Measurements from ENCODE around the gene AHCYL2.
"Not testable (repeated sequence)": the region's sequence is repeated elsewhere in the genome, so short reads cannot be mapped to it uniquely, and the experiment has no call there.

The AHCYL2 gene

DNA sequence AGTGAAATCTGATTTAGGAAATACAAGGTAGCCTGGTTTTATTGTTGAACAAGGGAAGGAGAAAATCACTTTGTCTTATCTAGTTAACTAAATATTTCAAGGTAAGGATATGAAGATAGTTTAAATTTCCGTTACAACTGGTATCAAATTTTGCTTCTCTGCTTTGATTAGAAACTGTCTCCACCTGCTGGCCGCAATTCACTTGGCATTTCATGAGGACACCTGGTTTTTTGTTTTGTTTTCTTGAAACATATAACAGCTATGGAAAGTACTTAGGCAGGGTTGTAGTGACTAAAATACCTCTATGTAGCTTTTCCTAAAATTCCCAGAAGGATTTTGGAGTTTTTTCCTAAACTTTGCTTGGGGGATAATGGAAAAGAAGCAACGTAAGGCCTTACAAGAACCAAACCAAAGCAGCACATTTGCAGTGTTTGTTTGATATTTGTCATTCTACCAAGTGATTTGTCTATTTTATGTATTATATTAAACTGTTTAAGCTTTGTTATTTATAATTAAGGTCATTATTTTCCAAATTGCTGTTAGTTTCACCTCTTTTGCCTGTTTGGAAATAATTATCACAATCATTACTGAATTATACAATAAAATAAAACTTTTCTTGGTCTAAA lies 73.6 kb downstream of the AHCYL2 start:
- peak; percentile 33 for DNase-seq

DNA sequence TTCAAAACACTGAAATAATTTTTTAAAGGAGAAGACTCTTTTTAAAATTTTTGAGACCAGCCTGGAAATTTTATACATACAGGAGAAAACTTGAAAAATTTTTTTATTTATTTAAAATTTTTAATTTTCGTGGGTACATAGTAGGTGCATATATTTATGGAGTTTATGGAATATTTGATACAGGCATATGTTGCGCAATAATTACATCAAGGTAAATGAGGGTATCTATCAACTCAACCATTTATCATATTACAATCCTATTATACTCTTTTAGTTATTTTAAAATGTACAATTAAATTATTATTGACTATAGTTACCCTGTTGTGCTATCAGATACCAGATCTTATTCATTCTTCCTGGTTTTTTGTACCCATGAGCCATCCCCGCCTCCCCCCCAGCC lies 75.1 kb downstream of the AHCYL2 start:
- no peak for DNase-seq

DNA sequence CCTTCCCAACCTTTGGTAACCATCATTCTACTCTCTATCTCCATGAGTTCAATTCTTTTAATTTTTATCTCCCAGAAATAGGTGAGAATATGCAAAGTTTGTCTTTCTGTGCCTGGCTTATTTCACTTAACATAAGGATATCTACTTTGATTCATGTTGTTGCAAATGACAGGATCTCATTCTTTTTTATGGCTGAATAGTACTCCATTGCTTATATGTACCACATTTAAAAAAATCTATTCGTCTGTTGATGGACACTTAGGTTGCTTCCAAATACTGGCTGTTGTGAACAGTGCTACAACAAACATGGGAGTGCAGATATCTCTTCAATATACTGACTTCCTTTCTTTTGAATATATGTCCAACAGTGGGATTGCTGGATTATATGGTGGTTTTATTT lies 75.5 kb downstream of the AHCYL2 start:
- DNase-seq, result not testable (repeated sequence)

DNA sequence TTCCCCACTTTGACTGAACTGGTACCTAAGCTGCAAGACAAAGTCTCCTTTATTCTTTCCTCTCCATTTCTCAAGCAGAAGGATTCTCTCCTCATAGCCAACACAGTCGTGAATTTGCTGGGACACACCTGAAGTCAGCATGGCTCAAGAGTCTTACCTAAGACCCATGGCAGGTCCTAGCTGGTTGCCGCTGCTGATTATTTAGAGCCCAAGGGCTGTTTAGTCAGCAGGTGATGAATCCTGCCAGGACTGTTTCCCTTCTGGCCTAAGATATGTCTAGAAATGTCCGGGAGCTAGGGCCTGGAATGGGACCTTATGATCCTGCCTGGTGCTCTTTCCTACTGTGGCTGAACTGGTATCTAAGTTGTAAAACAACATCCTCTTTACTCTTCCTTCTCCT lies 82.8 kb downstream of the AHCYL2 start:
- no peak for DNase-seq

DNA sequence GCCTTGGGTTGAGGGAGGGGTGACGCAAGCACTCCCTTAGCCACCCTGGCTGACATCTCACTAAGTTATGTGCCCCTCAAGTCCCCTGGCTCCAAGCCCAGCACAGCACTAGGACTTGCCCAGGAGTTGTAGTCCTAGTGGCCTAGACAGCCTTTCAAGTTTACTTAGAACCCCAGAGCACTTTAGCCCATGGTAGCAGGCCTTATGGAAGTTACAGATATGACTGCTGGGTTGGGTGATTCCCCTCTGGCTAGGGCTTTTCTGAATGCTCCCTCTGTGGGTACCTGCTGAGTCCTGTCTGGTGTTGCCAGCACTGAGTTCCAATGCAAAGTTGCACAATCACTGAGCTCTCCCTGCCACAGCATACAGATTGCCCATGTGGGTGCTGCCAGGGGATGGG lies 83.2 kb downstream of the AHCYL2 start:
- no peak for DNase-seq

DNA sequence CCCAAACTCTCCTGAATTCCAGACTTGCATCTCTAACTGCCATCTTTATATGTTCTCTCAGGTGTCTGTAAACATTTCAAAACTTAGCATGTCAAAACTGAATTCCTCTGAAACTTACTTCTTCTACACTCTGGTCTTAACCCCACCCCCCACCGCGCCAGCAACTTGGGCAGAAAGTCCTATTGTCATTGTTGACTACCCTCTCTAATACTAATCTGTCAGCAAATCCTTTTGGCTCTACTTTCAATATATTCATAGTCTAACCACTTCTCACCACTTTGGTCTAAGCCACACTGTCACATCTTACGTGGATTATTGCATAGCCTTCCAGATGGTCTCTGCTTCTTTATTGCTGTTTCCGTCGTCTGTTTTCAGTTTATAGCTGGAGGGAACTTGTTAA lies 86.6 kb downstream of the AHCYL2 start:
- no peak for DNase-seq

DNA sequence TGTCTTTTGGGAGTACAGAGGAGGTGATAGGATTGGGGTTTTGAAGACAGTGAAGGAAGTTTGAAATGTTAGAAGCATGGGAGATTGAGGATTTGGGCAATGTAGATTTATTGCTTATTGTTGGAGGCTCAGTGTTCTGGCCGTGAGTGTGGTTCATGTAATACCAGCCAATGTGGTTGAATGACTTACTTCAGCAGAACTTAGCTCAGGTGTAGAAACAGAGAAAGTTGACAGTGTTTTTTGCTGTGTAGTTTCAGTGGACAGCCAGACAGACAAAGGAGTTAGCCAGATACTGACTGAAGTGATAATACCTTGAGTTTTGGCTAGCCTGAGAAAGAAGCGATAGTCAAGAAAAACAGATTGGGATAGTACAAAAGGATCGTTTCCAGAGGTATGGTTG lies 88.5 kb downstream of the AHCYL2 start:
- no peak for DNase-seq

DNA sequence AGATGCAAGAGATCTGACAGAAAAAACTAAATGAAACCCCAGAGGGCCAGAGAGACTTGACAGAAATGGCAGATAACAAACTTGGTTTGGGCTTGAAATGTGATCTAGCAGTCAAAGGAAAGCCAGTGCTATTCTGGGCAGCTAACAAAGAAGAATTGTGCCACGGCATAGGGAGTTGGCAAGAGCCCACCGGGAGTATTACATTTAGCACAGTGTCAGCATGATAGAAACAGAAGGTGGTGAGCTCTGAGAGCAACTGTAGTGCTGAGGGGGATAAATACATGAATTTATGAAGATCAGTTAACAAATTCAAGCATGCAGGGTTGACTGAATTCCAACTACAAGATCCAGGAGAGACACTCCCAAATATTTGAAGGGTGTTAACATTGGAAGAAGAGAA lies 91.1 kb downstream of the AHCYL2 start:
- DNase-seq, result no peak

DNA sequence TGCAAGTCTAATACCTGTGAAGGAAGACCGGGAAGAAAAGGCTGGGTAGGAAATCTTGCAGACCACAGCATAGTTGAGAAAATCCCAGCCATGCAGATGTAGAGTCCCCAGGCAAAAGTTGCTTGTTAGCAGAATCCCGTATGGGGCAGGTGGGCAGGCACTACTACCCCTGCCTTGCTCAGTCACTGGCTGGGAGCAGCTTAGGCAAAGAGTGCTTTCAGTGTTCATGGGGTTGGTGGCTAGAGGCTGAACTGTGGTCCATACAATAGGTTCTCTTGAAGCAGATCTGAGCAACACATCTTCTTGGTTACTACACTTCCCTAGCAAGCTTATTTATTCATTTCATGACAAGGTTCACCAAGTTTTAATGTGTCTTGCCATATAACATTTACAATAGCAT lies 92.6 kb downstream of the AHCYL2 start:
- no peak for DNase-seq

DNA sequence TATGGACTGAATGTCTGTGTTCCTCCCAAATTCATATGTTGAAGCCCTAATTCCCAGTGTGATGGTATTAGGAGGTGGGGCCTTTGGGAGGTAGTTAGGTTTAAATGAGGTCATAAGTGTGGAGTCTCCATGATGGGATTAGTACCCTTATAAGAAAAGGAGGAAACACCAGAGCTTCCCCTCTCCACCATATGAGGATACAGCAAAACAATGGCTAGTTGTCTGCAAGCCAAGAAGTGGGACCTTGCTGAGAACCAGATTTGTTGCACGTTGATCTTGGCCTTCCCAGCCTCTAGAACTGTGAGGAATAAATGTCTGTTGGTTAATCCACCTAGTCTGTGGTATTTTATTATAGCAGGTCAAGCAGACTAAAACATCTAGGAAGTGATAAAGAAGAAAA lies 102.2 kb downstream of the AHCYL2 start:
- no peak for DNase-seq

DNA sequence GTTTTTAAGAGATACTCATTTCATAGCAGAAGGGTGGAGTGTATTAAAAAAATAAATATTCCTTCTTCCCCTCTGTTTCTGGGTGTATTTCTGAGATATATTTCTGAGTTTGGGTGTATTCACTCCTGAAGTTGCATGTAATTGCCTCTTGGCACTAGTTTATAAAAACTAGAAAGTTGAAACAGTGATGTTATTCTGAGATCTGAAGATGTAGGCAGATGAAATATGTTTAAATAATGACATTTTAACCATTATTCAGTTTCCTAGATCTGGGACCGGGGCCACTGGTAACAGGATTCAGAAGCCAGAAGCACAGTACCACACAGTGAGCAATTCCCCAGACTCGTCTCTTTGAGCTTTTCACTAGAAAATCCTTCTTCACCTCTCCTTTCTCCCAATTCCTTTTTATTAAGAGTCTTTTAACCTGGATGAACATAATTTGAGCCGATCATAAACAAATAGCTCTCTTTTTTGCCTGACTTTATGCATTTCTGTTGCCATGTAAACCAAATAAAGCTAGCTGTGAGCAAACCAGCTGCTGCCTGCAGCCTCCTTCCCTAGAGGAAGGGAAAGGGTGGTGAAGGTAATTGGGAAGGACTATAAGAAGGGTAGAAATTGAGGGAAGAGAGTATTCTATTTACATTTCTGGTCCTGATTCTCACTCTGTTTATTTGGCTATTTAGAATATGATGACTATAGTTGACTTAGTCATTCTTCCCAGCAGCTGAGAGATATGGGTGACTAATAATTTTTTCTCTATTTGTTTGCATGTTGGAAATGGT lies 107.6 kb downstream of the AHCYL2 start:
- no peak for DNase-seq

DNA sequence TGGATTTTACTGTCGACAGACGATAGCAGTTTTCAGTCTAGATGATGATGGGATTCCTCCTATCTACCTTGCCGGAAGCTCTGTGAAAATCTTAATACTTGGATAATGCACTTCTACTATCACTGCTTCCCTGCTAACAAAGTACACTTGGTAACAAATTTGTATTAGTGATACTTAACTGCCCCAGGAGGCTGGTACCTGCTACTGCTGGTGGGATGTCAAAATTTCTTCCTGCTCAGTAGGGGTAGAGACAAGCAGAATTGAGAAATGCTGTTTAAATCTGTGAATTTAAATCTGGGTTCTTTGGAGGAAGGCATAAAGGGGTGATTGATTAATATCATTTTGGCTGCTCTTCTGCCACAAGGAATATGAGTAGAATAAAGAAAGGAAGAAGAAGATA lies 109.6 kb downstream of the AHCYL2 start:
- no peak for DNase-seq

DNA sequence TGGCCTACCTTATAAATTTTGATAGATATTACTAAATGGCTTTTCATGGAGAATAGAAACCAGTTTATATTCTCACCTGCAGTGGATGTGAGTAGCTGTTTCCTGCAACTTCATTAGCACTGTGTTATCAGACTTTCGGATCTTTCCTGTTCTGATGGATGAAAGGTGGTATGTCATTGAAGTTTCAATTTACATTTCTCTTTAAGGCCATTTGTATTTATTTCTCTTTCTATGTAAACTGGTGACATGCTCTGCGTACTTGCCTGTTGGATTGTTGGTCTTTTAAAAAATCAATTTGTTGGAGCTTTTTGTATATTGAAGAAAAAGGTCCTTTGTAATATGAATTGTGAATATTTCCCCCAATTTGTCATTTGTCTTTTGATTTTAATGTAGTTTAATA lies 113.6 kb downstream of the AHCYL2 start:
- DNase-seq, result no peak

DNA sequence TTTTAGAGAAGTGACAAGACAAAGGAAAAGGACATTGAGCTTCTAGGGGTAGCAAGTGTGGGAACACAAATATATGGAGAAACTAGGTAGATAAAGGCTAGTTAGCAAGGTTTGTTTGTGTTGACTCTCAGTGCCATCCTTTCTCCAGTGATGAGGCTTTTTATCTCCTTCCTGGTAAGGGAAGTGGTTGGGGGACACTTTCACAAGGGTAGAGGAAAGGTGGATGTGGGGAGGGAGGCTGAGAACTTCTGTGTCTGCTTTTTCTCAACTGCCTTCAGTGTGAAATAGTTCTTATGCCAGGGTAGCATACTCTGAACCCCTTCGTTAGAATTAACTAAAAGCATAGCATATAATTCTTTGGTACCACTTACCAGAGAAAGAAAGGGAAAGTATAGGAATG lies 116.4 kb downstream of the AHCYL2 start:
- DNase-seq, result no peak

DNA sequence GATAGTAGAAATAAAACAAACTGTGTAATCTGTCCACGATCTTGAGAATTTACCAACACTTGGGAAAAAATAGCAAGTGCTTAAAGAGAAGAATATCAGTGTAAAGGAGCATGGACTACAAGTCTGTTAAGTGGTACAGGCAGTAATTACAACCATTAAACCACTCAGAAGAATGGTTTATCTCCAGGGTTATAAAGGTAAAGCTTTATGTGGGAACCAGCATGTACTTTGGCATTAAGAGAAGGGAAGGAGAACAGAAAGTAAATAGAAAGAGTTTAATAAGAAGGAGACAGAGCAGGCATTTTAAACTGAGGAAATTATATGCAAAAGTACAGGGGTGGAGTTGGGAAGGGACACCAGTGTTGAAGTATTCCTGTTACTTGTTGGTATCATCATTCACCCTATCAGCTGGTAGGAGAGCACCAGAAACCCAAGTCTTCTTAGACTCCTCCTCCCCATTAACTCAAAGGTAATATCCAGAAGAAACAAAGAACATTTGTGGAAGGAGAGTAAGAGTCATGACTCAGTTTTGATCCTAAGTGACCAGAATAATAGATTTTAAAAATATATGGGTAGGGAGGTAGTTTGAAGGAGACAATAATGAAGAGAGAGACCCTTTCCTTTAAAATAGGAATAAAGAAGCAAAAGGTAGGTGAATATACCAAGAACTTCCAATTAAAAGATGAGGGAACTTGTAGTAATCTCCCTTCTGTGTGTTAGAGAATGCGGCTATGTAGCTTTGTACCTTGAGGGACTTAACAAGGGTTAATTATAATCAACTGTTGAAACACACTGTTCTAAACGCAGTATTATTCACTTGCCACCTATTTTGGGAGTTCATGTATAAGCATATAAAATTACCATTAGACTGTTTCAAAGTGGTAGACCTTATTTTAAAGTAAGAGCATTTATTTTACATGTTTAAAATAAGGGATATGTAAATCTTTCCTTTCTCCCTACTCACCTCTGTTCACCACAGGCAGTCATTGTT lies 117.3 kb downstream of the AHCYL2 start:
- DNase-seq, result no peak

DNA sequence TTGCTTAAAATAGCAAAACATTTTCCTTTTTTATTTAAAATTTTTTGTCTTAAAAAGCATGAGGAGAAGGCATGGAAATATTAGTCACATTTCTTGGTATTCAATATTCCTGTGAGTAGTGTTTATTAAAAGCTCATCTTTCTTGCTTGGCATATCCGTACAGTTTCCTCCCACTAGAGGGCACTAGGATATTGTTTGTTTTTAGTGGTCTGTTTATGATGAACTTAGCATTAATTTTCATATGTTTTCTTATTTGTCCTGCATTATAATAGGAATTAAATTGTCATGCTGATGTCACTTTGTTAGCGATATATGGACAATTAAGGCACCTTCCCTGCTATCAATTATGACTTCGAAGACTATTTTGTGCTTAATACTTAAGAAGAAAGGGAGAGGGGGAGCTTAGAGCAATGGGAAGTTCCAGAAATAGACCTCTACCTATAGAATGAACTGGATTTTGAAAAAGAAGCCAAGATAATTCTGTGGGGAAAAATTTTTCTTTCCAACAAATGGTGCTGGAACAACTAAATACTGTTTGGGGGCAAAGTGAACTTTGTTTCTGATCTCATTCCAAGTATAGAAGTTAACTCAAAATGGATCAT lies 118.4 kb downstream of the AHCYL2 start:
- peak; percentile 34 for DNase-seq

DNA sequence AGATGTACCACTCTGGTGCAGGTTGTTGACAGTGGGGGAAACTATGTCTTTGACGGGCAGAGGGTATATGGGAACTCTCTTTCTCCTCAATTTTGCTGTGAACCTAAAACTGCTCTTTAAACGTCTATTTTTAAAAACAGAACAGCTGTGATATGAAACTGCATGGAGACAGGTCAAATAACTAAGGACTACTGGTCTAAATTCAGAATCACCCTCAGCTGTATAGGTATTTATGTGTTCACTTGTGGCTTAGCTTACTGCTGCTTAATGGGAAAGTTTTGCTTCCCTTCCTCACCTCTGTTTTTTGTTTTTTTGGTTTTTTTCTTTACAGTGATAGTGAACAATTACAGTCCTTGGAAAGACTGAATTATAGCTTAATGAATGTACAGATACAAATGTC lies 122.5 kb downstream of the AHCYL2 start:
- no peak for DNase-seq

DNA sequence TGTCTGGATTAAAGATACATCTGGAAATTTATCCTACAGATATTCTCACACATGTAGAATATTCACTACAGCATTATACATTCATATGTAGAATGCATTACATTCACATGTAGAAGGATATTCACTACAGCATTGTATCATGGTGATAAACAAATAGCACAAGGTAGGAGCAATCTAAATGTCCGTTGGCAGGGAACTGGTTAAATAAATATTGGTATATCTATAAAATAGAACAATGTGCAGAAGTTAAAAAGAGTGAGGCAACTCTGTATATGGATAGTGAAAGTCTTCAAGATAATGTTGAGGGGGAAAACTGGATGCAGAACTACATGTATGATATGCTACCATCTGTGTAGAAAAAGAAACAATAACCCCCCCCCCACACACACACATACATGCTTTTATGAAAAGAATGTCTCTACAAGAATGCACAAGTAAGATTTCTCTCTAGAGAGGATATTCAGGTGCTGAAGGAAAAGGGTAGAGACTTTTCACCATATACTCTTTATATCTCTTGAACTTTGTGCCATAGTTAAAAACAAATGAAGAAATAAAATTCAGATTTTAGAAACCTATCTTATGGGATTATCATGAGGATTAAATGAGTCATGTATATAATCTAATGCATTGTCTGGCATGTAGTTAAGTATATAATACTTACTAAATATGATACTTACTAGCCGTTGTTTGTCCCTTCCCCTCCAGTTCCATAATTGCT lies 123.4 kb downstream of the AHCYL2 start:
- DNase-seq, result no peak

DNA sequence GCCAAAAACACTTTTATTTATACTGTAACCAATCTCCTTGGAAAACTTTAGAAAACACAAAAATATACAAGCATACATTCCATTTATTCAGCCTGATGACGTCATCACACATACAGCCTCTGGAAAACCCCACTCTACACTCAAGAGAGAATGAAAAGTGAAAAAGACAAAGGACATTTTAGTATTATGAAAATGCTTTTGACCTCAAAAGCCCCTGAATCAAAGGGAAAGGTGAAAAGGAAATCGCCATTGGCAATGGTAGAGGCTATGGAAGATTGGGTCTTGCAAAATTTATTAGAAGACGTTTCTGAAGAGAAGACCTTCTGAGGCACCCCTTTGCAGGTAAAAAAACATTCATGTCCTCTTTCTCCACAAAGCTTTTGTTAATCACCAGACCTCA lies 126.5 kb downstream of the AHCYL2 start:
- no peak for DNase-seq

DNA sequence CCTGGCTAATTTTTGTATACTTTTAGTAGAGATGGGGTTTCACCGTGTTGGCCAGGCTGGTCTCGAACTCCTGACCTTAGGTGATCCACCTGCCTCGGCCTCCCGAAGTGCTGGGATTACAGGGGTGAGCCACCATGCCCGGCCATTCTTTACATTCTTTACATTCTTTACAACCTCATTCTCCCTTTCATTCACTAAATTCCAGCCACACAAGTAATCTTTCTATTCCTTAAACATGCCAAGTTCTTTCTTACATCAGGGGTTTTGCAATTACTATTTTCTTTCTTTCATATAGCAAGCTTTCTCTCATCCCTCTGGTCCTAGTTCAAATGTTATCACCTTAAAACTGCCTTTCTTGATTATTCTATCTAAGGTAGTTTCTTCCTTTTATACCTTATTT lies 128.3 kb downstream of the AHCYL2 start:
- not testable (repeated sequence) for DNase-seq

DNA sequence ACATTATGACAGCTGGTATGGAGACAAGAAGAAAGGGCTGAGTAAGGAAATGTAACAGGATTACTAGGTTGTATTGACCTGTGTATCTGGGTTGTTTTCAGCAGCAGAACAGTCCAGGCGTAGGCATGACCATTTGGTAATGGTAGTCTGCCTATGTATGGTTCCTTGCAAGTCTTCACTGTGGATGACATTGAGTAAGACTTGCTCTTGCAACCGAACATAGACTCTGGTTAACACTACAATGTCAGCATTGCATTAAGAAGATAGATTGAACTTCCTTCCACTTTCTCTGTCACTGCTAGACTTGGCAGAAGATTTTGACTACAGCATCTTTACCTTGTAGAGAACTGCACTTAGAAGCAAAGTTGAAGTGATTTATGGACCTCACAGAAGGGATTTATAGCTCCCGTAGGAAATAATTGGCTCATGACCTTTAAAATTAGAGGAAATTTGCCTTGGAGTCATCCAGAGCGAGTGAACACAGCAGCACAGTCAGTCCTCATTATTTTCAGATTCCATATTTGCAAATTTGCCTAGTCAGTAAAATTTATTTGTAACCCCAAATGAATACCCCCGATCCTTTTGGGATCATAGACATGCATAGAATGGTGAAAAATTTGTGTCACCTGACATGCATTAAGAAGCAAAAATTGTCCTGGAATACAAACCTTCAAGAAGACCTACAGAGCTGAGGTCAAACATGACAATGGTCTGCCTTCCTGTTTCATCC lies 129.8 kb downstream of the AHCYL2 start:
- DNase-seq, result no peak

DNA sequence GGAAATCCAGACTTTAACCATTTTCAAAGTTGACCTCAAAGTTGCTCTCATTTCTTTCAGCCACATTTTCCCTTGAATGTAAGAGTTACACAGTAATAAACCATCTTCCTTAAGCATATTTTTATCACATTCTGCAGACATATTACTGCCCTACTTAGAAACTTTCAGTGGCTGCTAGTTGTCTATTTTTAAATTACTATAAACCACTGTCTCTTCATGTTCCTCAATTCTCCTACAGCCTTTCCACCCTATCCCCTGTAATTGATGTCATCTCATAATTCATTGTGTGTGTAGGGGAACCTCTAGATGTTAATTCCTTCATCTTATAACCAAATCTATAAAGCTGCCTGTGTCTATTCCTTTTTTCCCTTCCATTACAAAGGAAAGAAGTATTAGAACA lies 131.3 kb downstream of the AHCYL2 start:
- DNase-seq, result no peak

Measured in NCI-H748 treated with DMSO at 0.1 percent for 48 hours (cell line).